ENCODE measurements around the gene C4A.

Gene C4A

GRCh38 chr6:31968326-31968725, 13.5 kb upstream of the C4A start:
- POLR2A ChIA-PET = interaction anchor here (7.0 kb wide), 1 partner anchor 9 kb away, joined by 84 read pairs; the partner anchor contains the start of genes NELFE and SKIC2
- TF ChIP-seq PKNOX1 (IDR thresholded peaks at IDR 0.05) (no peak), FOXA1 (IDR thresholded peaks at IDR 0.05) (no peak), CTBP1 (IDR thresholded peaks at IDR 0.05; ENCODE audit: borderline replicate concordance) (no peak), ARNT (IDR thresholded peaks at IDR 0.05) (no peak), LEF1 (IDR thresholded peaks at IDR 0.05; ENCODE audit: borderline replicate concordance) (no peak), TARDBP (IDR thresholded peaks at IDR 0.05) (no peak), FOXK2 (IDR thresholded peaks at IDR 0.05) (no peak), SUZ12 (IDR thresholded peaks at IDR 0.05) (no peak), NFRKB (IDR thresholded peaks at IDR 0.05) (no peak), SP1 (IDR thresholded peaks at IDR 0.05) (no peak), ELF4 (IDR thresholded peaks at IDR 0.05) (no peak), HDGF (IDR thresholded peaks at IDR 0.05; ENCODE audit: borderline replicate concordance) (no peak), ZNF384 (IDR thresholded peaks at IDR 0.05) (no peak), BHLHE40 (IDR thresholded peaks at IDR 0.05; ENCODE audit: borderline replicate concordance) (no peak), FOXM1 (IDR thresholded peaks at IDR 0.05; ENCODE audit: borderline replicate concordance) (no peak), L3MBTL2 (conservative IDR thresholded peaks at IDR 0.05) (no peak)
- no peak for DNase-seq (ENCODE audit: extremely low spot score)
- CTCF ChIA-PET = no interaction called here

GRCh38 chr6:31968791-31969711, 12.8 kb upstream of the C4A start:
- no peak for TF ChIP-seq ARNT (IDR thresholded peaks at IDR 0.05)
- no peak for TF ChIP-seq ELF4 (IDR thresholded peaks at IDR 0.05)
- no peak for TF ChIP-seq FOXA1 (IDR thresholded peaks at IDR 0.05)
- TF ChIP-seq PKNOX1 (IDR thresholded peaks at IDR 0.05) = no peak
- POLR2A ChIA-PET = interaction anchor here (1.6 to 7.0 kb wide), 3 partner anchors 9 to 20 kb away, joined by 3 to 84 read pairs (median 18); partner anchors contain the start of genes NELFE and SKIC2
- CTCF ChIA-PET = no interaction called here
- no peak for DNase-seq (ENCODE audit: extremely low spot score)

- CTCF ChIA-PET = interaction anchor here (1.1 kb wide), 1 partner anchor 10 kb away, joined by 3 read pairs; the partner anchor contains the start of gene SKIC2
- DNase-seq (ENCODE audit: extremely low spot score) = no peak
- TF ChIP-seq NFRKB (IDR thresholded peaks at IDR 0.05) (no peak), LEF1 (IDR thresholded peaks at IDR 0.05; ENCODE audit: borderline replicate concordance) (no peak), L3MBTL2 (conservative IDR thresholded peaks at IDR 0.05) (no peak), BHLHE40 (IDR thresholded peaks at IDR 0.05; ENCODE audit: borderline replicate concordance) (no peak)
- POLR2A ChIA-PET = interaction anchor here (0.8 to 7.0 kb wide), 4 partner anchors 10 to 267 kb away, joined by 3 to 84 read pairs (median 10); partner anchors contain the start of genes ABHD16A, NELFE and SKIC2
Observed at GRCh38 chr6:31969712-31970603, 11.9 kb upstream of the C4A start.

GRCh38 chr6:31970604-31971271, 11.1 kb upstream of the C4A start:
- DNase-seq (ENCODE audit: extremely low spot score) = no peak
- POLR2A ChIA-PET = interaction anchor here (0.8 to 7.0 kb wide), 9 partner anchors 11 to 268 kb away, joined by 3 to 84 read pairs (median 6); partner anchors contain the start of genes ABHD16A, AGPAT1, EHMT2 and NELFE
- CTCF ChIA-PET = interaction anchor here (1.1 kb wide), 1 partner anchor 11 kb away, joined by 3 read pairs; the partner anchor contains the start of gene SKIC2
- TF ChIP-seq SUZ12 (IDR thresholded peaks at IDR 0.05) (no peak), ELF4 (IDR thresholded peaks at IDR 0.05) (no peak), TARDBP (IDR thresholded peaks at IDR 0.05) (no peak)

GRCh38 chr6:31971279-31971992, 10.4 kb upstream of the C4A start:
- DNase-seq (ENCODE audit: extremely low spot score) = no peak
- ChIA-PET CTCF (no interaction called here), POLR2A (interaction anchor here (0.8 to 7.0 kb wide), 15 partner anchors 9 to 430 kb away, joined by 3 to 84 read pairs (median 5); partner anchors contain the start of genes AGPAT1, BAG6, DDX39B and EHMT2)
- TF ChIP-seq CTBP1 (IDR thresholded peaks at IDR 0.05; ENCODE audit: borderline replicate concordance) = peak; percentile 73; the same call in 1 of the 2 replicates
- TF ChIP-seq ARNT (IDR thresholded peaks at IDR 0.05) = no peak
